DMS 273 (cell line): Measurements from ENCODE around the gene SH3RF3.
"Not testable (repeated sequence)": the region's sequence is repeated elsewhere in the genome, so short reads cannot be mapped to it uniquely, and the experiment has no call there.

Experiments
- DNase-seq: peaks from one replicate; lab custom pipeline; 2025; ENCODE audit not compliant: unreplicated experiment; lab: John Stamatoyannopoulos, UW

The SH3RF3 gene

GRCh38 chr2:109117780-109118179 lies 11.2 kb upstream of the SH3RF3 start:
- no peak for DNase-seq

- DNase-seq, result no peak
Measured at GRCh38 chr2:109118321-109118720, 10.7 kb upstream of the SH3RF3 start.

- no peak for DNase-seq
Measured at GRCh38 chr2:109120166-109120565, 8.8 kb upstream of the SH3RF3 start.

GRCh38 chr2:109120686-109121085 lies 8.3 kb upstream of the SH3RF3 start:
- DNase-seq, result not testable (repeated sequence)

- DNase-seq, result no peak
Measured at GRCh38 chr2:109123586-109124201, 5.3 kb upstream of the SH3RF3 start.

GRCh38 chr2:109124982-109125592 lies 3.9 kb upstream of the SH3RF3 start:
- DNase-seq, result peak; percentile 42

GRCh38 chr2:109125593-109126500 lies 3.2 kb upstream of the SH3RF3 start:
- DNase-seq, result no peak

- no peak for DNase-seq
Measured at GRCh38 chr2:109126501-109126860, 2.5 kb upstream of the SH3RF3 start.

GRCh38 chr2:109127556-109127955 lies 1.4 kb upstream of the SH3RF3 start:
- no peak for DNase-seq

- DNase-seq, result peak; percentile 95
Measured at GRCh38 chr2:109128048-109128615, 873 bp upstream of the SH3RF3 start.

- peak; percentile 73 for DNase-seq
Measured at GRCh38 chr2:109129356-109129920, 433 bp downstream of the SH3RF3 start.

- DNase-seq, result peak; percentile 59
Measured at GRCh38 chr2:109129921-109130722, 1.1 kb downstream of the SH3RF3 start.

GRCh38 chr2:109130723-109130995 lies 1.7 kb downstream of the SH3RF3 start:
- peak; percentile 57 for DNase-seq

GRCh38 chr2:109131777-109132176 lies 2.8 kb downstream of the SH3RF3 start:
- peak; percentile 15 for DNase-seq

GRCh38 chr2:109132626-109133025 lies 3.6 kb downstream of the SH3RF3 start:
- no peak for DNase-seq

GRCh38 chr2:109133746-109134145 lies 4.7 kb downstream of the SH3RF3 start:
- DNase-seq, result no peak

- DNase-seq, result no peak
Measured at GRCh38 chr2:109134741-109135358, 5.8 kb downstream of the SH3RF3 start.

- peak; percentile 28 for DNase-seq
Measured at GRCh38 chr2:109135359-109136197, 6.6 kb downstream of the SH3RF3 start.

- DNase-seq, result no peak
Measured at GRCh38 chr2:109136542-109136941, 7.5 kb downstream of the SH3RF3 start.
